Medulla oblongata (tissue), 1 donor: ENCODE measurements around the gene POMT1.
"Not testable (repeated sequence)": the region's sequence is repeated elsewhere in the genome, so short reads cannot be mapped to it uniquely, and the experiment has no call there.

ENCODE experiments used
- DNase-seq: peaks from one replicate; pipeline ENCODE4 v3.0.0-alpha.2; 2015; ENCODE audit errors: extremely low spot score

Gene POMT1

DNA sequence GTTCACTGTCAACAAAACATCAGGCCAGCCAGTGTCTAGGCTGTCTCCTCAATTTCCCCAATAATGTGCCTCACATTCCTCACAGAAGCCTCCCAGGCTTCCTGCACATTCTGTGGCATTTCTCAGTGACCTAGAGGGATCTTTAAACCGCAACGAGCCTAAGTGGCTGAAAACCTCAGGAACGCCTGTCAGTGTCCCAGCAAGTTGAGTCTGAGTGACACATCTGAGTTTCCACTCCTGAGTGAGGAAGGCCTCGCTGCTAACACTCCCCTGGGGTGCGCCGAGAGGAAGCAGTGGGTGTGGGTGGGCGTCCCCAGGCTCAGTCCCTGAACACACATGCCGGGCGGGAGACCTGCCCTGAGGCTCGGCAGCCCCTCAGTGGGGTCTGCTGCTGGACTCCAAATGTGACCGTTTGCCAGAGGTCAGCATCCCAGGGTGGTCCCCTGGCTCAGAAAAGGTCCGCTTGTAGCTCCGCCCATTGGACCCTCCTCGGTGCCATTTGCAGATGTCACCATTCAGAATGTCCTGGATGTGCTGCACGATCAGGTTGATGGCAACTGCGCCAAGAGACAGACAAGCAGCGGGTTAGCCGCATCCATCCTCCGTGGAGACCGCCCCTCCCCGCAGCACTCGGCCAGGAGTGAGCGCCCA, 22.1 kb downstream of the POMT1 start:
- DNase-seq = no peak

- peak; percentile 82 for DNase-seq
Observed at GRCh38 chr9:131525643-131526565, 23.2 kb downstream of the POMT1 start.

GRCh38 chr9:131528186-131528585, 25.5 kb downstream of the POMT1 start:
- no peak for DNase-seq

GRCh38 chr9:131528886-131529505, 26.3 kb downstream of the POMT1 start:
- no peak for DNase-seq

DNA sequence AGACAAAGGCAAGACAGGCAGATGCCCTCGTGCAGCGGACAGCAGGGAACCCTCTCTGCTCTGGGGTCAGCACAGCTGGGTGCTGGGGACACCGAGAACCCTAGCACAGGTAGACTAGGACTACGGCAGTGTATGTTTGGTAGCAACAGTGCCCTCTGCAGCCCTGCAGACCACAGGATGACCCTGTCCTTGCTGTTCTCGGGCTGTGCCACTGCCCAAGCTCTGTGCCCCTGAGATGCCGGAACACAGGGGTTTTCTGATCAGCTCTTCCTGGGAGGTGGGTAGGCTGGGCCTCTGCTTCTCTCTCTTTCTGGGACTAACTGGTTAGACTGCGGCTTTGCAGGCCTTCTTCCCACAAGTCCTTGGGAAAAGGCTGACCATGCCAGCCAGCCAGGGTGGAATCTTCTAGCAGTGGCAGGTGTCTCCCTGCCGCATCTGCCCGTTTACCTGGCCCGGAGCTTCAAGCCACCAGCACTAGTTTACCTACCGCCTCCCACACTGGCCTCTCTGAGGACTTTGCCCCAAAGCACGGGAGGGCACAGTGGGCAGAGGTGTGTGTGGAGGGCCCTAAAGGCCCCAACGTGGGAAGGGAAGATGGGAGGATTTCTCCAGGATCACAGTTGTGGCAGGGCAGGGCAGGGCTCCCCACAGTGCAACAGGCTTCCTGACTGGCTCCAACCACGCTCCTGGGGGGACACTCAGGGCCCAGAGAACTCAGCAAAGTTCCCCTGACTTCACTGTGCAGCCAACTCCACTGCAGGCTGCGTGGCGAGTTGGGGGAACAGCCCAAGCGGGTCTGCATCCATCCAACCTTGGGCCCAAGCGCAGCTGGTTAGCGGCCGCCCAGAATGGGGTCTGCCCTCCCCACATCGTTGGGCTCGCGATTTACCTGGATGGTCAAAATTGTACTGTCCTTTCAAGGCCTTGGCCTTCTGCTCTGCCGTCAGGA, 27.2 kb downstream of the POMT1 start:
- DNase-seq = no peak

- DNase-seq = no peak
Observed at GRCh38 chr9:131530546-131530919, 27.8 kb downstream of the POMT1 start.

DNA sequence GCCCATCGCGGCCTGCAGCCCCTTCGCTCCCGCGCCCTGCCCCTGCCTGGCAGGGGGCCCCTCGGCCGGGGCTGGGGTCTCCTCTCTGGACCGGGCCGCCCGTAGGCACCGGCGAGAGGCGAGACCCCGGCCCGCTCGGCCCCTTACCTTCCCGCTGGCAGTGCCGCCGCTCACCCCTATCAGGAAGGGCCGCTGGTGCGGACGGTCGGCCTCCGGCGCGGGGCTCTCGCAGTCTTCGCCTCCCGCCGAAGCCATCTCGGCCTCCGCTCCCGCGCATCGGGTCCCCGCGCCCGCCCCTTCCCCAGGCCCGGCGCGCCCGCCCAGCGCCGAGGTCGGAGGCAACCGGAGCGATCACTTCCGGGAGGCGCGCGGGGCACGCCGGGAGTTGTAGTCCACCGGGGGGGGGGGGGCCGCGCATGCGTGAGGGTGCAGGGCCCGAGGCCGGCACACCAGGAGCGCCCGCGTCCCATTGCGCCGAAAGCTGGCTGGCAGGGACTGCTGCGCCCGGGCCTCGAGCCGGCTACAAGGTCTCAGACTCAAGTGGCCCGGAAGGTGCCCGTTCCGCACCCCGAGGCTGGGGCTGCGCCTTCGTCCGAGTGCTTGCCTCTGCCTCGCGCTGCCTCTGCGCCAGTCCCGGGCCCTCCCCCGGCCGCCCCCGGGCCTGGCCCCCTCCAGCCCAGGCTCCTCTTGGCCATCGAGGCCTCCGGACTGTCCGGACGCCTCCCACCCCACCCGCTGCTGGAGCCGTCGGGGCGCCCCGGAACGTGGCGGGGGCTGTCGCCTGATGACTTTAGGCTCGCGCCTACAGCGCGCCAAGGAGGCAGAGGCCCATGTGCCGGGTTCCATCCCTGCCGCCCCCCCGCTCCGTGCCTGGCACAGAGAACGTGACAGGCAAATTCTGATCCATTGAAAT, 28.5 kb downstream of the POMT1 start, which contains the start of gene UCK1:
Gene UCK1 (minus strand): TSS at position 344 of the 913 bp plus-strand sequence. CDS start 89 bp downstream, at position 255.
- DNase-seq = peak; percentile 82

GRCh38 chr9:131534721-131535237, 32.1 kb downstream of the POMT1 start:
- no peak for DNase-seq

GRCh38 chr9:131537946-131538345, 35.2 kb downstream of the POMT1 start:
- no peak for DNase-seq

DNA sequence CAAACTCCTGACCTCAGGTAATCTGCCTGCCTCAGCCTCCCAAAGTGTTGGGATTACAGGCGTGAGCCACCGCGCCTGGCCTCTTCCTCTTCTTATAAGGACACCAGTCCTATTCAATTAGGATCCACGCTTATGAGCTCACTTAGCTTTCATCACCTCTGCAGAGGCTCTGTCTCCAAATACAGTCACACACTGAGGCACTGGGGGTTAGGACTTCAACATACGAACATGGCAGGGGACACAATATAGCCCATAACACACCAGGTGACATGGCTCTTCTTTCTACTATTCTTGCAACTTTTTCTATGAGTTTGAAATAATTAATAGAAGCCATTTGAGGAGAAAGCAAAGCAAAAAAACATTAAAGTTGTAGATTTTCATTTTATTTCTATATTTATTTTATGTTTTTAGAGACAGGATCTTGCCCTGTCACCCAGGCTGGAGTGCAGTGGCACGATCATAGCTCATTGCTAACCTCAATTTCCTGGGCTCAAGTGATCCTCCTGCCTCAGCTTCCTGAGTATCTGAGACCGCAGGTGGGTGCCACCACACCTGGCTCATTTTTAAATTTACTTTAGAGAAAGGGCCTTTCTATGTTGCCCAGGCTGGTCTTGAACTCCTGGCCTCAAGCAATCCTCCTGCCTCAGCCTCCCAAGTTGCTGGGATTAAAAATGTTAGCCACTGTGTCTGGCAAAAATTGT, 36.7 kb downstream of the POMT1 start:
- no peak for DNase-seq

GRCh38 chr9:131543141-131543540, 40.4 kb downstream of the POMT1 start:
- DNase-seq = no peak

- DNase-seq = no peak
Observed at GRCh38 chr9:131545003-131545785, 42.5 kb downstream of the POMT1 start, which contains the start of gene PRRT1B. PRRT1B (plus strand) TSS chr9:131545523; CDS start chr9:131545616, 93 bp downstream.

- DNase-seq = no peak
Observed at GRCh38 chr9:131545786-131546335, 43.1 kb downstream of the POMT1 start.

DNA sequence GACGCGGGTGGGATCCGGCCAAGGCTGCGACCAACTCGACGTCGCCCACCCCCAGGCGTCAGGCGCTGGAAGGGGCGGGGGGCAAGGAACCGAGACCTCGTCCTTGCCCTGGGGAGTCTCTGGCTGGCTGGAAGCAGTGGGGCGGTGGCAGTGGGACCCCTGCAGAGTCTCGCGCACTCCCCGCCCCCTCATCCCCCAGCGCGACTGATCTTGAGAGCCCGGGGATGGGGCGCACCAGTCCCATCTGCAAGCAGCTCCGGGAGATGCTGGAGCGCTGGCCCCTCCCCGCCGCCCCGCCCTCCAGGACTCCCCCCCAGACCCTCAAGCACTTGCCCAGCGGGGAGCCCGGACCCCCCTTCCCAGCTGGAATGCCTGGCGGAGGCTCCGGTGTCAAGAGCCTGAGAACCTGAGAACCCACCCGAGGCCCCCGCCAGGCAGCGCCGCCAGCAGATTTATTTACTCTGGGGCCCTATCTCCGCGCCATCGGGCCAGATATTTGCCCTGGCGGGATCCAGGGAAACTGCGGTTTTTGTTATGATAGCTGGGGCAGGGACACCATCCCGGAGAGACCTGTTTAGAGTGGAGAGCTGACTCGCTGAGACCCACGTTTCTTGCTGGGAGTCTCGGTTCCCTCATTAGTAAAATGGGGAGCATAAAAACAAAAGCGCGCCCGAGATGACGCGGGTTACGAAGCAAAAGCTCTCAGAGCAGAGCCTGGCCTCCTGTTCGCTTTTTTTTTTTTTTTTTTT, 43.8 kb downstream of the POMT1 start:
- no peak for DNase-seq

DNA sequence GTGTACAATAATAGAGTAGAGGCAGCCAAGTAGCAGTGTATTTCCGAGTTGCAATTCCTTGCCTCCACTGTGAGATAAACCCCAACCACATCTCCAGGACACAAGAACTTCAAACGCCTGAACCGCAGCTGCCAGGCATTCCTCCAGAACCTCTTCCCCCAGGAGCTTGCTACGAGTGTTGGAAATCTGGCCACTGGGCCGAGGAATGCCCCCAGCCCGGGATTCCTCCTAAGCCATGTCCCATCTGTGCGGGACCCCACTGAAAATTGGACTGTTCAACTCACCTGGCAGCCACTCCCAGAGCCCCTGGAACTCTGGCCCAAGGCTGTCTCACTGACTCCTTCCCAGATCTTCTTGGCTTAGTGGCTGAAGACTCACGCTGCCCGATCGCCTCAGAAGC, 46.5 kb downstream of the POMT1 start:
- not testable (repeated sequence) for DNase-seq

DNA sequence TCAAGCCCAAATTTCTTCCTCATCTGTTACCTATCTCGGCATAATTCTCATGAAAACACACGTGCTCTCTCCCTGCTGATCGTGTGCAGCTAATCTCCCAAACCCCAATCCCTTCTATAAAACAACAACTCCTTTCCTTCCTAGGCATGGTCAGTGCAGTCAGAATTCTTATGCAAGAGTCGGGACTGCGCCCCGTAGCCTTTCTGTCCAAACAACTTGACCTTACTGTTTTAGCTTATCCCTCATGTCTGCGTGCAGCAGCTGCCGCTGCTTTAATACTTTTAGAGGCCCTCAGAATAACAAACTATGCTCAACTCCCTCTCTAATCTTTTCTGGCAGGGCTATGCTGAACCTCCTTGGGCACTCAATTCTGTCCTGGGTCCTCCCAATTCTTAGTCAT, 47.7 kb downstream of the POMT1 start:
- not testable (repeated sequence) for DNase-seq

DNA sequence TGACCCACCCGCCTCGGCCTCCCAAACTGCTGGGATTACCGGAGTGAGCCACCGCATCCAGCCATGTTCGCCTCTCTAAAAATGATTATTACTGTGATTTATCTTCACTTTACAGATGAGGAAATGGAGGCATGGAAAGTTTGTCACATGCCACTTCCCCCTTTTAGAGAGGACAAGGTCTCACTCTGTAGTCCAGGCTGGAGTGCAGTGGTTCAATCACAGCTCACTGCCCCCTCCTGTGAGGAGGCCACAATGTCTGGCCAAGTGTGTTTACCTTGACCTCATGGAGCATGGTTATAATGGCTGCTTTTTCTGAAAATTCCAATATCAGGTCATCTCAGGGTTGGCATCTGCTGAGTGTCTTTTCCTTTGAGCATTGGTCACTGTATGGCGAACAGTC, 49.3 kb downstream of the POMT1 start:
- no peak for DNase-seq
